Loucy (cell line): ENCODE measurements around the gene CCDC40.

Experiments
- H2AFZ ChIP-seq: fragments of 200-600 bp; sonication (generic); 2 replicates; pipeline ENCODE4 v1.6.0; 2016; ENCODE audit warnings: antibody characterized with exemption, mild to moderate bottlenecking, low read length, moderate library complexity
- H3F3A ChIP-seq: fragments of 200-600 bp; 2 replicates; pipeline ENCODE4 v1.6.0; 2016; ENCODE audit warnings: antibody characterized with exemption, low read depth, mild to moderate bottlenecking
- H3K27me3 ChIP-seq: fragments of 200-600 bp; sonication (generic); 2 replicates; pipeline ENCODE4 v1.6.1; 2014; ENCODE audit warnings: low read length, mild to moderate bottlenecking; ENCODE audit not compliant: insufficient read depth, poor library complexity, severe bottlenecking
- H3K36me3 ChIP-seq: fragments of 200-600 bp; sonication (generic); 2 replicates; pipeline ENCODE4 v1.6.1; 2016; ENCODE audit warnings: low read length; ENCODE audit not compliant: insufficient read depth
- H3K4me1 ChIP-seq: fragments of 200-600 bp; sonication (generic); 2 replicates; pipeline ENCODE4 v1.5.1; 2014; ENCODE audit warnings: low read length, mild to moderate bottlenecking; ENCODE audit not compliant: insufficient read depth, poor library complexity, severe bottlenecking
- H3K4me2 ChIP-seq: fragments of 200-600 bp; sonication (generic); 2 replicates; pipeline ENCODE4 v1.6.0; 2014; ENCODE audit warnings: antibody characterized with exemption, low read length, low read depth, mild to moderate bottlenecking; ENCODE audit not compliant: poor library complexity, severe bottlenecking
- H3K4me3 ChIP-seq: fragments of 200-600 bp; sonication (generic); 2 replicates; pipeline ENCODE4 v1.5.1; 2014; ENCODE audit warnings: low read length, mild to moderate bottlenecking, mixed read lengths; ENCODE audit not compliant: poor library complexity, severe bottlenecking
- H3K79me2 ChIP-seq: fragments of 200-600 bp; sonication (generic); 2 replicates; pipeline ENCODE4 v1.6.1; 2014; ENCODE audit warnings: low read length; ENCODE audit not compliant: insufficient read depth
- H3K9ac ChIP-seq: fragments of 200-600 bp; sonication (generic); 2 replicates; pipeline ENCODE4 v1.6.0; 2014; ENCODE audit warnings: mild to moderate bottlenecking, low read depth, low read length, moderate library complexity; ENCODE audit not compliant: poor library complexity, severe bottlenecking
- H3K9me2 ChIP-seq: fragments of 200-600 bp; sonication (generic); replicated peaks from 2 replicates; pipeline ENCODE4 v1.6.1; 2016; ENCODE audit warnings: low read depth, low read length, mixed read lengths
- H3K9me3 ChIP-seq: fragments of 200-600 bp; sonication (generic); 2 replicates; pipeline ENCODE4 v1.6.1; 2014; ENCODE audit warnings: mild to moderate bottlenecking, antibody characterized with exemption, low read length, low read depth; ENCODE audit not compliant: insufficient read depth
- H4K20me1 ChIP-seq: fragments of 200-600 bp; sonication (generic); 2 replicates; pipeline ENCODE4 v1.6.0; 2014; ENCODE audit warnings: antibody characterized with exemption, low read length, mild to moderate bottlenecking; ENCODE audit not compliant: insufficient read depth, poor library complexity, severe bottlenecking
- CTCF ChIP-seq: fragments of 200-600 bp; sonication (generic); conservative IDR thresholded peaks from 2 replicates; pipeline ENCODE4 v1.5.1; 2014; ENCODE audit warnings: mild to moderate bottlenecking, antibody characterized with exemption, low read length
- EZH2phosphoT487 ChIP-seq: fragments of 200-600 bp; IDR thresholded peaks from 2 replicates; pipeline ENCODE4 v1.6.1; 2018; ENCODE audit warnings: antibody characterized with exemption, mild to moderate bottlenecking, moderate library complexity, borderline replicate concordance

CCDC40 gene

GRCh38 chr17:80115159-80115558, 78.7 kb downstream of the CCDC40 start:
- H3K4me3 ChIP-seq, result no peak overlapping the region
- H4K20me1 ChIP-seq, result no peaks in the 10 kb centered on the region
- no peaks in the 10 kb centered on the region for H3K9me2 ChIP-seq
- no peaks in the 10 kb centered on the region for H3K79me2 ChIP-seq
- TF ChIP-seq CTCF, result no peak
- no peak for TF ChIP-seq EZH2phosphoT487
- H3F3A ChIP-seq, result no peaks in the 10 kb centered on the region
- H3K4me1 ChIP-seq, result no peaks in the 10 kb centered on the region
- H2AFZ ChIP-seq, result no peak overlapping the region
- no peak overlapping the region for H3K4me2 ChIP-seq
- no peaks in the 10 kb centered on the region for H3K9me3 ChIP-seq
- H3K27me3 ChIP-seq, result no peaks in the 10 kb centered on the region
- H3K36me3 ChIP-seq, result no peaks in the 10 kb centered on the region
- H3K9ac ChIP-seq, result no peak overlapping the region

GRCh38 chr17:80116276-80116920, 80.0 kb downstream of the CCDC40 start:
- Histone ChIP-seq H3K9ac (no peak overlapping the region), H3K9me3 (no peaks in the 10 kb centered on the region), H3K4me3 (no peak overlapping the region), H3K4me1 (no peaks in the 10 kb centered on the region), H2AFZ (no peak overlapping the region), H3F3A (no peaks in the 10 kb centered on the region), H3K4me2 (no peak overlapping the region), H3K27me3 (no peaks in the 10 kb centered on the region), H3K36me3 (no peaks in the 10 kb centered on the region), H3K9me2 (no peaks in the 10 kb centered on the region), H3K79me2 (no peaks in the 10 kb centered on the region), H4K20me1 (no peaks in the 10 kb centered on the region)
- TF ChIP-seq EZH2phosphoT487, result no peak
- no peak for TF ChIP-seq CTCF

GRCh38 chr17:80116921-80117380, 80.5 kb downstream of the CCDC40 start:
- Histone ChIP-seq H3K9ac (no peak overlapping the region), H3F3A (no peaks in the 10 kb centered on the region), H3K4me3 (no peak overlapping the region), H2AFZ (no peak overlapping the region), H3K9me2 (no peaks in the 10 kb centered on the region), H3K9me3 (no peaks in the 10 kb centered on the region), H3K36me3 (no peaks in the 10 kb centered on the region), H3K4me1 (no peaks in the 10 kb centered on the region), H3K79me2 (no peaks in the 10 kb centered on the region), H4K20me1 (no peaks in the 10 kb centered on the region), H3K27me3 (no peaks in the 10 kb centered on the region), H3K4me2 (no peak overlapping the region)
- TF ChIP-seq EZH2phosphoT487 (no peak), CTCF (no peak)
